Measurements from ENCODE around the gene TMEM266.

The TMEM266 gene

DNA sequence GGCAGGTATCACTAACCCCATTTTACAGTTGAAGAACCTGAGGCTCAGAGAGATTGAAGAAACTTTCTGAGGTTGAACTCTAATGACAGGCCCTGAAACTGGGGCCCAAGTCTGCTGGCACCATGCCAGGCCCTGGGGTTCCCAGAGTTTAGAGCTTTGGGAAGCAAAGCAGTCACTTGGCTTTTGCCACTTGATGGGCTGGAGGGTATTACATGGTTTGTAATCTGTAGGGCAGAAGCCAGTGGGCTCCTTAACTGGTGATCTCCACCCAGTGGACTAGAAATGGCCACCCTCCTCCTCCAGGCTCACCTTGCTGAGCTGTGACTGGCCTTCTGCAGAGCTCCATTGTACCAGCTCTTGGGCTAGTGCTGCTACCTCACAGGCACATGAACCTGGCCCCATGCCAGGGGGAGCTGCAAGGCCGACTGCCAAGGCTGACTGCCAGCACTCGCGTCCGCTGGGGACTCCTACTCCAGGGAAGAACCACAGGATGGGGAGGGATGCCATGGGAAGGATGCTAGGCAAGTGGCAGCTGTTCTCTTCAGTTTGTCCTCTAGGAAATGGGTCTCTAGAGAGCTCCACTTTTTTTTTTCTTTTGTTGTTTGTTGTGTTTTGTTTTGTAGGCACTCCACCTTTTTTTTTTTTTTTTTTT, 146.7 kb downstream of the TMEM266 start:
- no peaks in the 10 kb centered on the region for H3K27me3 ChIP-seq (replicated peaks; ENCODE audit: insufficient read depth, low read length)
- no peaks in the 10 kb centered on the region for H3K9me3 ChIP-seq (replicated peaks; ENCODE audit: insufficient read depth, low read length)
- H3F3A ChIP-seq (ENCODE audit: insufficient read depth, low read length): no peaks in the 10 kb centered on the region
- no peaks in the 10 kb centered on the region for H4K20me1 ChIP-seq (ENCODE audit: insufficient read depth, low read length)
- DNase-seq: no peak
- H3K4me1 ChIP-seq (ENCODE audit: low read length): no peaks in the 10 kb centered on the region
- no peaks in the 10 kb centered on the region for H3K79me2 ChIP-seq (ENCODE audit: low read length)
- TF ChIP-seq EZH2phosphoT487 (IDR thresholded peaks at IDR 0.05; ENCODE audit: low read length) (no peak), EZH2 (optimal IDR thresholded peaks at IDR 0.05; ENCODE audit: low read depth, low read length) (no peak)
- TF ChIP-seq, protein P1, sequence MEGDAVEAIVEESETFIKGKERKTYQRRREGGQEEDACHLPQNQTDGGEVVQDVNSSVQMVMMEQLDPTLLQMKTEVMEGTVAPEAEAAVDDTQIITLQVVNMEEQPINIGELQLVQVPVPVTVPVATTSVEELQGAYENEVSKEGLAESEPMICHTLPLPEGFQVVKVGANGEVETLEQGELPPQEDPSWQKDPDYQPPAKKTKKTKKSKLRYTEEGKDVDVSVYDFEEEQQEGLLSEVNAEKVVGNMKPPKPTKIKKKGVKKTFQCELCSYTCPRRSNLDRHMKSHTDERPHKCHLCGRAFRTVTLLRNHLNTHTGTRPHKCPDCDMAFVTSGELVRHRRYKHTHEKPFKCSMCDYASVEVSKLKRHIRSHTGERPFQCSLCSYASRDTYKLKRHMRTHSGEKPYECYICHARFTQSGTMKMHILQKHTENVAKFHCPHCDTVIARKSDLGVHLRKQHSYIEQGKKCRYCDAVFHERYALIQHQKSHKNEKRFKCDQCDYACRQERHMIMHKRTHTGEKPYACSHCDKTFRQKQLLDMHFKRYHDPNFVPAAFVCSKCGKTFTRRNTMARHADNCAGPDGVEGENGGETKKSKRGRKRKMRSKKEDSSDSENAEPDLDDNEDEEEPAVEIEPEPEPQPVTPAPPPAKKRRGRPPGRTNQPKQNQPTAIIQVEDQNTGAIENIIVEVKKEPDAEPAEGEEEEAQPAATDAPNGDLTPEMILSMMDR (IDR thresholded peaks at IDR 0.05; ENCODE audit: low read length): no peak
- no peak overlapping the region for H3K27ac ChIP-seq (ENCODE audit: low read length)
- H3K9me2 ChIP-seq (replicated peaks; ENCODE audit: insufficient read depth, low read length): no peaks in the 10 kb centered on the region
- H3K4me2 ChIP-seq (ENCODE audit: low read depth, low read length): no peak overlapping the region
- no peak overlapping the region for H2AFZ ChIP-seq (ENCODE audit: low read length)
- no peak overlapping the region for H3K4me3 ChIP-seq (ENCODE audit: low read length)
- H3K36me3 ChIP-seq (replicated peaks; ENCODE audit: insufficient read depth, low read length): 0 out of 2 replicates have a peak, but pooled peaks cover 3% of the 10 kb centered on the region
- H3K9ac ChIP-seq (ENCODE audit: low read length): no peak overlapping the region

DNA sequence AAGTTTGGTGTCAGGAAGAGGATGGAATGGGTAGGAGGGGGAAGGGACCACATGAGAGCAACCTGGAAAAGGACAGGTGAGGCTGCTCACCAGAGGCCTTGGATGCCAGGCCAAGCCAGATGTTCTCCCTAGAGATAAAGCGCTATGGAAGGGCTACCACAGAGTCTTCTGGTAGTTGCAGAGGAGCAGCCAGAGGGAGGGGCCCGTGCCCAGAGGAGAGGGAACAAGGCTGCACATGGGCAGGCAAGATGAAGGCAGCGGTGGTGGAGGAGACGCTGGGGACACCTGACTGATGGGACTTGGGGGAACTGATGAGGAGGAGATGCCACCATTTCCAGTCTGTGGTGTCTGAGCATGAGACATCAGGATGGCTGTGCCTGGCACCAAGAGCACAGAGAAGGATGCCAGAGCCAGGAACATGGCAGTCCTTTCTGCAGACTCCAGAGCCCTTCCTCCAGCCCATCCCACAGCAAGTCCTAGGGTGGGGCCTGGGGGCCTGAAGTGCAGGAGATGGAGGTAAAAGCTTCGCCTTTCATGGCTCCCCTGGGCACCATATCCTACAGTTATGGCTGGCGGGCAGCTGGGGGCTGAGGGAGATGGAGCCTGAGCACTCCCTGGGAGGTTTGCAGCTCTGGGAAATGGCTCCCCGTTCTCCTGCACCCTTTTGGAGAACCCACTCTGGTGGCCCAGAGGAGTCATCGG, 148.4 kb downstream of the TMEM266 start:
- H3K4me3 ChIP-seq (ENCODE audit: low read length): no peak overlapping the region
- no peak overlapping the region for H3K4me2 ChIP-seq (ENCODE audit: low read depth, low read length)
- H3K79me2 ChIP-seq (ENCODE audit: low read length): no peaks in the 10 kb centered on the region
- no peaks in the 10 kb centered on the region for H3F3A ChIP-seq (ENCODE audit: insufficient read depth, low read length)
- 0 out of 2 replicates have a peak, but pooled peaks cover 3% of the 10 kb centered on the region for H3K36me3 ChIP-seq (replicated peaks; ENCODE audit: insufficient read depth, low read length)
- H4K20me1 ChIP-seq (ENCODE audit: insufficient read depth, low read length): no peaks in the 10 kb centered on the region
- H2AFZ ChIP-seq (ENCODE audit: low read length): no peak overlapping the region
- H3K9ac ChIP-seq (ENCODE audit: low read length): no peak overlapping the region
- no peaks in the 10 kb centered on the region for H3K9me2 ChIP-seq (replicated peaks; ENCODE audit: insufficient read depth, low read length)
- H3K9me3 ChIP-seq (replicated peaks; ENCODE audit: insufficient read depth, low read length): no peaks in the 10 kb centered on the region
- no peaks in the 10 kb centered on the region for H3K27me3 ChIP-seq (replicated peaks; ENCODE audit: insufficient read depth, low read length)
- no peak overlapping the region for H3K27ac ChIP-seq (ENCODE audit: low read length)
- no peak for DNase-seq
- TF ChIP-seq EZH2 (optimal IDR thresholded peaks at IDR 0.05; ENCODE audit: low read depth, low read length): no peak
- no peak for TF ChIP-seq EZH2phosphoT487 (IDR thresholded peaks at IDR 0.05; ENCODE audit: low read length)
- TF ChIP-seq, protein P1 (IDR thresholded peaks at IDR 0.05; ENCODE audit: low read length): no peak
- no peaks in the 10 kb centered on the region for H3K4me1 ChIP-seq (ENCODE audit: low read length)

DNA sequence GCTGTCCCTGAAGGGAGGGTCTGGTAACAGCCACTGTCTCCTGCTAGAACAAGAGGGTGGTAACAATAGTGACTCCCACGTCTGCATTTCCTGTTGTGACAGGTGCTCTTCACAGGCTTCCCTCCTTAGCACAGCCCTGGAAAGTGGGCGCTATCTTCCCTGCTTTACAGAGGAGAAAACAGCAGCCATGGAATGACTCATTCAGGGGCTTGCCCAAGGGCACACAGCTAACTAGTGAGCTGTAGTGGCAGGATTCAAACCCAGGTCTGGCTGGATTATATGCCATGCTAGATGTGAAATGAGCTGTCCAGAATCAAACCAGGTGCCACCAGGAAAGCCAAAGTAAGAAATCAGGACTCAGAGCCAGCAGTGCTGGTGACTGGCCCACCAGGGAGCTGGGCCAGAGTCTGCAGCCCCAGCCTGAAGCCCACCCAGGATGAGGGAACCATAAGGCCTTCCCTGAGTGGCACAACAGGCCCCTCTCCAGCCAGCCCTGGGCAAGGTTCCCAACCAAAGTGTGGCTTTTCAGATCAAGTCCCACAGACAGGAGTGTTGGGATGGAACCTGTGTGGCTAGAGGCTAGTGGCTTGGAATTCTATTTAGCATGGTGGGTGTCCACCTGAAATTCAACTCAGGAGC, 149.1 kb downstream of the TMEM266 start:
- H3K9me3 ChIP-seq (replicated peaks; ENCODE audit: insufficient read depth, low read length): no peaks in the 10 kb centered on the region
- H3K4me3 ChIP-seq (ENCODE audit: low read length): no peak overlapping the region
- 0 out of 2 replicates have a peak, but pooled peaks cover 3% of the 10 kb centered on the region for H3K36me3 ChIP-seq (replicated peaks; ENCODE audit: insufficient read depth, low read length)
- H3K9me2 ChIP-seq (replicated peaks; ENCODE audit: insufficient read depth, low read length): no peaks in the 10 kb centered on the region
- H3K9ac ChIP-seq (ENCODE audit: low read length): no peak overlapping the region
- no peaks in the 10 kb centered on the region for H3K79me2 ChIP-seq (ENCODE audit: low read length)
- no peak for DNase-seq
- H3K4me1 ChIP-seq (ENCODE audit: low read length): no peaks in the 10 kb centered on the region
- no peak overlapping the region for H3K4me2 ChIP-seq (ENCODE audit: low read depth, low read length)
- no peaks in the 10 kb centered on the region for H3K27me3 ChIP-seq (replicated peaks; ENCODE audit: insufficient read depth, low read length)
- TF ChIP-seq, protein P1 (IDR thresholded peaks at IDR 0.05; ENCODE audit: low read length): no peak
- no peak for TF ChIP-seq EZH2 (optimal IDR thresholded peaks at IDR 0.05; ENCODE audit: low read depth, low read length)
- no peak for TF ChIP-seq EZH2phosphoT487 (IDR thresholded peaks at IDR 0.05; ENCODE audit: low read length)
- H3F3A ChIP-seq (ENCODE audit: insufficient read depth, low read length): no peaks in the 10 kb centered on the region
- no peak overlapping the region for H3K27ac ChIP-seq (ENCODE audit: low read length)
- no peak overlapping the region for H2AFZ ChIP-seq (ENCODE audit: low read length)
- H4K20me1 ChIP-seq (ENCODE audit: insufficient read depth, low read length): no peaks in the 10 kb centered on the region

All from MM.1S (cell line).